SKM-1 (cell line): ENCODE measurements around the gene CTH.
"Not testable (repeated sequence)": the region's sequence is repeated elsewhere in the genome, so short reads cannot be mapped to it uniquely, and the experiment has no call there.

ENCODE experiments used
- DNase-seq: peaks from one replicate; lab custom pipeline; 2025; ENCODE audit not compliant: unreplicated experiment; lab: John Stamatoyannopoulos, UW

Gene CTH

DNA sequence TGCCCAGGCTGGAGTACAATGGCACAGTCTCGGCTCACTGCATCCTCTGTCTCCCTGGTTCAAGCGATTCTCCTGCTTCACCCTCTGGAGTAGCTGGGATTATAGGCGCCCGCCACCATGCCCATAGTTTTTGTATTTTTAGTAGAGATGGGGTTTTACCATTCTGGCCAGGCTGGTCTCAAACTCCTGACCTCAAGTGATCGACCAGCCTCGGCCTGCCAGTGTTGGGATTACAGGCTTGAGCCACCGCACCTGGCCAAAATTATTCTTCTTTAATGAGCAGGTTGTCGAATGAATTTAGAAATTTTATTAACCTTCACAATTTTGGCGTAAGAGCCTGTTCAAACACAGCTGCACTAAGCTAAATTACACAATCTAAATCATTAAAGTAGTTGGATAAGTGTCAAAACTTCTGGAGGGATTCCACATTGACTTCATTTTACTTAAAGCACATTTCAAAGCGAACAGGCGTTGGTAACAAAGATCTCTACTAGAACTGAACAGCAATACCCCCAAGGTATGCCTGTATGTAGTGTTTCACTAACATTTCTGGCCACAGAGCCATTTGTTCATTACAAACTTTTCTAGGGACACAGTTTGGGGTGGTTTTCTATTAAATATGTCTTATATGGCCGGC lies 5.2 kb upstream of the CTH start:
- no peak for DNase-seq

DNA sequence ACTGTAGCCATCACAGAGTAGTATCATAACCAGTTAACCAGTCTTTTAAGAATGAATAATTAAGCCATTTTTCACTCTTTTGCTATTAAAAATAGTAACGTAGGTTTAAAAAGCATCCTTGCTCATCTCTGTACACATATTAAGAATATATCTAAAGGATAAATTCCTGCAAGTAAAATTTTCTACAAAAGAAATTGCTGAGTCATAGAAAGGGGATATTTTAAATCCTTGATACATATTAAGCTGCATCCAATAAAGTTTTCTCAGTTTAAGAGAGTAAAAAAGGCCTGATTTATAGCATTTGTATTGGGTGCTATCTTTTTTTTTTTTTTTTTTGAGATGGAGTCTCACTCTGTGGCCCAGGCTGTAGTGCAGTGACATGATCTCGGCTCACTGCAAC lies 1.9 kb upstream of the CTH start:
- DNase-seq: no peak

DNA sequence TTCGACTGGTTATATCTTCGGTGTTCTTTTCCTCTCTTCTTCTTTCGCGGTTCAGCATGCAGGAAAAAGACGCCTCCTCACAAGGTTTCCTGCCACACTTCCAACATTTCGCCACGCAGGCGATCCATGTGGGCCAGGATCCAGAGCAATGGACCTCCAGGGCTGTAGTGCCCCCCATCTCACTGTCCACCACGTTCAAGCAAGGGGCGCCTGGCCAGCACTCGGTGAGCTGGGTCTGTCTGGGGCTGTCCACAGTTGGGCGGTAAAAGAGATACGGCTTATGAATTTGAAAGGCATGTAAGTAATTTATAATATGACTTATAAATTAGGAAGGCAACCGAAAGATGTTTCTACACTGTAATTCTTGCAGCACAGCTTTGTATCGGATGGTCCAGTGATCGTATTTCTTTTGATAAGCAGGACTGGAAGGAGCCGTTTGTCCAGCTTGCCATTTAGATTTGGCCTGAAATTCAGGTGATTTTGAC lies 334 bp downstream of the CTH start:
- no peak for DNase-seq

DNA sequence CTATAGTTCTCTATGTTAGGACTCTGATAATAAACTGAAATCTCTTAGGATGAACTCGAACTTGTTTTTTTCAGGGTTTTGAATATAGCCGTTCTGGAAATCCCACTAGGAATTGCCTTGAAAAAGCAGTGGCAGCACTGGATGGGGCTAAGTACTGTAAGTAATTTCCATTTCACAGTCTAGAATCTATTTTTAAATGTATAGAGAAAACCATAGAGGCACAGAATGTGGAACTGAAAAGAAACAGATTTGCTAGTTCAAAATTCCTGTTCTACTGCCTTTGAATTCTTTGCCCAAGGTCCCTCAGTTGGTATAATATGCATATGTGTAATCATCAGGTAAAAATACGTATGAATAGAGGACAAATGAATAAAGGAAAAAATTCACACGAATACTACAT lies 4.8 kb downstream of the CTH start:
- DNase-seq: no peak

DNA sequence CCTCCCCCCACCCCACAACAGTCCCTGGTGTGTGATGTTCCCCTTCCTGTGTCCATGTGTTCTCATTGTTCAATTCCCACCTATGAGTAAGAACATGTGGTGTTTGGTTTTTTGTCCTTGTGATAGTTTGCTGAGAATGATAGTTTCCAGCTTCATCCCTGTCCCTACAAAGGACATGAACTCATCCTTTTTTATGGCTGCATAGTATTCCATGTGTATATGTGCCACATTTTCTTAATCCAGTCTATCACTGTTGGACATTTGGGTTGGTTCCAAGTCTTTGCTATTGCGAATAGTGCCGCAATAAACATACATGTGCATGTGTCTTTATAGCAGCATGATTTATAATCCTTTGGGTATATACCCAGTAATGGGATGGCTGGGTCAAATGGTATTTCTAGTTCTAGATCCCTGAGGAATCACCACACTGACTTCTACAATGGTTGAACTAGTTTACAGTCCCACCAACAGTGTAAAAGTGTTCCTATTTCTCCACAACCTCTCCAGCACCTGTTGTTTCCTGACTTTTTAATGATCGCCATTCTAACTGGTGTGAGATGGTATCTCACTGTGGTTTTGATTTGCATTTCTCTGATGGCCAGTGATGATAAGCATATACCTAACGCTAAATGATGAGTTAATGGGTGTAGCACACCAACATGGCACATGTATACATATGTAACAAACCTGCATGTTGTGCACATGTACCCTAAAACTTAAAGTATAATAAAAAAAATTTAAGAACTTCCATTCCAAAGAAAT lies 8.1 kb downstream of the CTH start:
- not testable (repeated sequence) for DNase-seq

DNA sequence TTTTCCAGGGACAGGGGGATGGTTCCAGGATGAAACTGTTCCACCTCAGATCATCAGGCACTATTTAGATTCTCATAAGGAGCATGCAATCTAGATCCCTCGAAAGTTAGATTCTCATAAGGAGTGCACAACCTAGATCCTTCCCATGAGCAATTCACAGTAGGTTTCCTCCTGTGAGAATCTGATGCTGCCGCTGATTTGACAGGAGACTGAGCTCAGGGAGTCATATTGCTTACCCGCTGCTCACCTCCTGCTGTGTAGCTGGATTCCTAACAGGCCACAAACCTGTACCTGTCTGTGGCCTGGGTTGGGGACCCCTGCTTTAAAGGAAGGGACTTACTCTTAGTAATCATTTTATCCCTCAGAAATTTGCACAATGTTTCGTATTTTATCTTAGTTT lies 9.3 kb downstream of the CTH start:
- no peak for DNase-seq

DNA sequence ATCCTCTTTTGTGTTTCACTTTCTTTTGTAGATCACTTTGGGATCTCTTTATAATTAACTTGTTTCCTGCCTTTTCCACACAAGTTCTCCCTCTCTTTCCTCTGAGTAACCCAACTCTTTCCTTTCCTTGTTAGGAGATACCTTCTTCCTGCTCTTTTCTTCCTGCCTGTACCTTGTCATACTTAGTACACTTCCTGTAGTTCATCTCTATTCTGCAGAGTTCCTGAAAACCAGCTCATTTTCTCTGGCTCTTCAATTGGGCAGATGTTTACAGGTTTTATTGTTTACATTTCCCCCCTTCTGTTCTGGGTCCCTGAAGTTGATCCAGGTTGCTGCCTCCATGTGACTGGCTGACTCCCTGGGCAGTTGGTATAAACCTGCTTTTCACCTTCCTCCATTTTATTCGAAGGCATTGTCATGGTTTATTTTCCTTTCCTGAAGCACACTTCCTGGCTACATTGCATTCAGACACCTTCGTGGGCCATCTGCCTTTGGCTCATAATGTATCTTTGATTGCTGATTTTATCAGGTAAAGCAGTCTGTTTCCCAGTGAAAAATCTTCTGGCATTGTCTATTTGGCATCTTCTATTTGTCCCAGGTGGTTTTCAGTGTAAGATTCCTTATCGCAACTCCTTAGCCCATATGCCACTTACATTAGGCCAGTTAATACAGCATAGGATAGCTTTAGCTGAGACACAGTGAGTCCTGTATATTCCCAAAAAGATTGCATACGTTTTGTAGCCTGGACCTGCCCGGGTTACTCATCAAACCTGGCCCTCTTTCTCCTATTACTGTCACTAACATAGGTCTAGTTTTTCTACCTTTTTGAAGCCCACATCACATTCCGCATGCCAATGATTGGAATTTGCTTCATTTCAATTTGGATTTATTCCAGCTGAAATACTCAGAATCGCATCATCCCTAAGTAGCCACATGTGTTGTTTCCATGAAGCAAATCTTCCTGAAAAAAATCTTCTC lies 15.4 kb downstream of the CTH start:
- DNase-seq: no peak

DNA sequence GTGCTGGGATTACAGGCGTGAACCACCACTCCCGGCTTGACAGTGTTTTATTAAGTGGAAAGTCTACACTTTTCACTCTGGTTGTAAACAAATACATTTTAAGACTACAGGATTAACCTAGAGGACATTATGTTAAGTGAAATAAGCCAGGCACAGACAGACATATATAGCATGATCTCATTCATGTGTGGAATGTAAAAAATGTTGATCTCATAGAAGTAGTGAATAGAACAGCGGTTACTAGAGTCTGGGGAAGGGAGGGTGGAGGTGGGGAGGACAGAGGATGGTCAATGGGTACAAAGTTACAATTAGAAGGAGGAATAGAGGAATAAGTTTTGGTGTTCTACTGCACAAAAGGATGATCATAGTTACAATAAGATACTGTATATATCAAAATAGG lies 16.9 kb downstream of the CTH start:
- no peak for DNase-seq

DNA sequence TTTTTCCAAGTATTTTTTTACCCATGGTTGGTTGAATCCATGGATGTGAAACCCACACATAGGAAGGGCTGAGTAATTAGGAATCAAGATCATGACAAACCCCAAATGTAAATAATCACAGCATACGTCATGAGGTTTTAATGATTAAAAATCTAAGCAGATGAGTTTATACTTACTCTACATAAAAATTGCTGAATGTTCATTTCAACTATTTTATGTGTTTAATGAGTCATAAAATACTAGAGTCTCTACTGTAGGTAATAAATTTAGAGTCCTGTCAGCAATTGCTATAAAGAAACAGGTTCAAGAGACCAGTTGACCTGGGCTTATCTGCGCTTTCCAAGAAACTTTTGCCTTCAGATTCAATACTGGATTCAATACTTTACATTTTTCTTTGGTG lies 18.2 kb downstream of the CTH start:
- no peak for DNase-seq

DNA sequence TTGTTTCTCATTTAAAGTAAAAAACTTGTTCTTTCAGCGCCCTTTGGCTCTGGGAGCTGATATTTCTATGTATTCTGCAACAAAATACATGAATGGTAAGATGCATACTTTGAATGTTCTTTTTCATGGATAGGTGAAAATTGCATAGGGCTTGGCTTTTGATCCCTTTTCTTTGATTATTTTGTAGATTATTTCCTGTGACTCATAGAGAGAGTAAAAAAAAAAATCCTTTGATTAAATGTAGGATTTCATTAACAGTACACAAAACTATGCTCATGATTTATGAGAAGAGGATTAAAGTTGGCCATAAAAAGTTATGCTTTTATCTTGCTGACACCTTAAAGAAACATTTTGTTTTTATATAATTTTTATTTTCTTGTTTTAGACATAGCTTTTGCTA lies 18.7 kb downstream of the CTH start:
- no peak for DNase-seq

DNA sequence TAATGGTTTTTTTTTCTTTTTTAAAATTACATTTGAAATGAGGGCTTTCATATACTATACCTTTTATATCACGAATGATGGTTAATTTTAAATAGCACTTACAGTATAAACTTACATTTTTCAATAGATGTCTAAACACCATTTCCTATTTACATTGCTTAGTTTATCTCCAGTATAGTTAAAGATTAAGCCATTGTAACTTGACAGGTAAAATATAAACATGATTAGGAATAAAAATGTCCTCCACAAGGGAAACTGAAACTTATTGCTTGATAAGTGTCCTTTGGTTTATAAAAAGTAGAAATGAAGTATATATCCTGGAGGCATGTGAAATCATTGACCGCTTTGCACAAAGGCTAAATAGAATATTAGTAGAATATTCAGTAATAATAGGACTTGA lies 20.2 kb downstream of the CTH start:
- no peak for DNase-seq

DNA sequence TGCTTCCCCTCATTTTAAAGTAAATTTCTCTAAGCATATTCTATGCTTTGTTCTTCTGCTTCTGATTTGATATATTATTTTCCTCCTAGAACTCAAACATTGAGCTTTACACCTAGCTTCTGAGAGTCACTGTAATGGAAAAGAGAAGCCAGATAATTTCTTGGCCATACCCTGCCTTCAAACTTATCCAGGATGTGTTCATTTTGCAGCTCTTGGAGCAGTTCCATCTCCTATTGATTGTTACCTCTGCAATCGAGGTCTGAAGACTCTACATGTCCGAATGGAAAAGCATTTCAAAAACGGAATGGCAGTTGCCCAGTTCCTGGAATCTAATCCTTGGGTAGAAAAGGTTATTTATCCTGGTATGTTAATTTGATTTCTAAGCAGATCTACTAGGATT lies 20.8 kb downstream of the CTH start:
- no peak for DNase-seq

DNA sequence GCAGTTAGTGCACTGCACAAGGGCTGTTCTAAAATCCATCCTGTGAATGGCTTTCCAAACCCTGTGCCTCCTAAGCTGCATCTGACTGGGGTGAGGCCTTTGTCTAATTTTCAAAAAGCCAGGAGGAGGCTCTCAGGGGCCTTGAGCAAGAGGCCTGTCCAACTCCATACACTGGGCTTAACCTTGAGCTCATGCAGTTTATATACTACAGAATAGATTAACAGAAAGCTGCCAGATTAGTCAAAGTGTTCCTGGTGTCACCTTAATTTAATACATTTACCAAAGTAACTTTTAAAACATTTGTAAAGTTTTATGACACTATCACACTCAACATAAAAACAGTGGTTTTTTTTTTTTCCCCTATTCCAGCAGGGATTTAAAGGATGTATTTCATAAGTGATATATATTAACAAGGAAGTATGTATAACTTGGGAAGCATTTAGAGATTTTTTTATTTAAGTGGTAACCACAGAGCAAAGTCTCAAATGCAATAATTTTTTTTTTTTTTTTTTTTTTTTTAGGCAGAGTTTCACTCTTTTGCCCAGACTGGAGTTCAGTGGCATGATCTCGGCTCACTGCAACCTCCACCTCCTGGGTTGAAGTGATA lies 23.3 kb downstream of the CTH start:
- no peak for DNase-seq

DNA sequence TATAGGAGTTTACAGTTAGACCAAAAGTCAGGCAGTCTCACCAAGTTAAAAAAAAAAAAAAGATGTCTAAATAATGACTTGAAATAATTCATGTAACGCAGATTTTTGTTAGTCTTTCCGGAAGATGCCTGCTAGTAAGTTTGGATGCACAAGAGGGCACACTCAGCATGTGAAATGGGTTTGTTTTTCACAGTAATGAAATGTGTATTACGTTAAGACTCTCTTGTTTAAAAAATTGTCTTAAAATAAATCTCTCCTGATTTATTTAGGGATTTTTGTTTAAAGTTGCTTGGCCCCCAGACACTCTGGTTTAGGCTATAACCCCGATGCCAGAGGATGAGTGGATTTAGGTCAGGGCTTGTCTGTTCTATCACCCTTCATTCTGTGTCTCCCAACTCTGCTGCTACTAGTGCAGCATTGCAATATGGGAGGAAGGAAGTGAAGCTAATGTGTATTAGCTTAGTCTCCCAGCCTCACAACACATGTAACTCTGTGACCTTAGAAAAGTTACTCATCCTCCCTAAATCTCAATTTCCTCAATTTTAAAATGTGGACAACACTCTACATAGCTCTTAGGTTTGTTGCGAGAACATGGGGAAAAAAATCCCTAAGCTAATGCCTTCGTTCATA lies 25.7 kb downstream of the CTH start:
- no peak for DNase-seq

DNA sequence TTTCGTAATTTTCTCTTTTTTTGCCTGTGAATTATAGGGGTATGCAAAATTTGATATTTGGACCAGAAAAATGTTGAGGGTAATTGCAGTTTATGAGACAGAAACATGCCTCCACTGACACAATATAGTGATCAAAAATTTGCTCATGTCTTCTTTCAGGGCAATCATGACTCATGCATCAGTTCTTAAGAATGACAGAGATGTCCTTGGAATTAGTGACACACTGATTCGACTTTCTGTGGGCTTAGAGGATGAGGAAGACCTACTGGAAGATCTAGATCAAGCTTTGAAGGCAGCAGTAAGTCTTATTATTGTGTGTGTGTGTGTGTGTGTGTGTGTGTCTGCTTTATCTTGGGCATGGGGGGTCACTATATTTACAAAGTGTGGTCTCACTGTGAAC lies 27.5 kb downstream of the CTH start:
- no peak for DNase-seq

DNA sequence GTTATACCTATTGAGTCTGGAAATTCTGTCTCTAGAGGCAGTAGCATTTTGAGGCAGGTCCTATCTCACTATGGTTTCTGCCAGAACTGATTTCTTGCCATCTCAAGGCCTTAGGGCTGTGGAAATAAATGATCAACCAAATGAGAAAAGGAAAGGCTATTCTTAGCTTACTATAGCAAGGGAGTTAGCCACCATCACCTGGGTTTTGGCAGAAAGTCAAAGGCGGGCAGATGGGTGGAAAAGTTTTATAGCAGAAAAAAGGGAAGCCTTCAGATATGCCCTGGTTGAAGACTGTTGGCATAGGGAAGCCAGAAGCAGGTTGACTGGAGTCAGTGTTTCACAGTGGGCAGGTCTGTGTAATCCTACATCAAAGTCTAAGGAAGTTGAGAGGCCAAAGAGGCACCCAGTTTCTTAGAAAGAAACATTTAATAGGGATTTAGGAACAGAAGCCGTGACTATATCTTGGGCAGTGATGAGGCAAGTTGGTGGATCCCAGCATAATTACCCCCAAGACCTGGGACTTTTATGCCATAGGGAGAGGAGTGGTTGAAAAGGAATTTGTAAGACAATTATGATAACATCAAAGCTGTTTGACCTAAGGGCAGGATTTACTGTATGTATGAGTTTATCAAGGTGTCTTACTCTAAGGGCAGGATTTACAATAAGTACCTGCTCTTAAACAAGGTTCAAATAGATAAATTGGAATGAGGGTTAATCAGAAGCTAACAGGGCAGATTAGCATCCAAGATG lies 29.7 kb downstream of the CTH start:
- DNase-seq: no peak

DNA sequence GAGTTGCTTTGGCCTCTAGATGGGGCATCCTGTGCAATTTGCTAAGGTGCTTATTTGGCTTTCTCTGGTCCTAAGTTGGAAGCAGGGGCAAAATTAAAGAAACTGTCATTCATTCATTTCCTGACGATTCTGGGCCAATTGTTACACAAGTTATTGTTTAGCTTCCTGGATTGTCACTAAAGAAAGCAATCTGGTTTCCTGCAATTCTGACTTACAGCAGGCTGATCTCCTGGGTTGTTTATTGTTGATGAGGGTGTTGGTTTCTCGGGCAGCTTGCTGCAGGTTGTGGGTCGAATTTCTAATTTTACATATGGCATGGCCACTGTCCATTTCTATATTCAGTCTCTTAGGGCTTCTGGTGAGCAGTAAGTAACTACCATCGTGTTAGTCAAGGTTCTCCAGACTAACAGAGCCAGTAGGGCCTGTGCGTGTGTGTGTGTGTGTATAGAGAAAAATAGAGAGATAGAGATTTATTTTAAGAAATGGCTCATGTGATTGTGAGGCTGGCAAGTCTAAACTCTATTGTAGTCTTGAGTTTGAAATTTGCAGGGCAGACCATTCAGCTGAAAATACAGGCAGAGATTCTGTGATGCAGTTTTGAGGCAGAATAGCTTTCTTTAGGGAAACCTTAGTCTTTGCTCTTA lies 30.4 kb downstream of the CTH start:
- DNase-seq: no peak

DNA sequence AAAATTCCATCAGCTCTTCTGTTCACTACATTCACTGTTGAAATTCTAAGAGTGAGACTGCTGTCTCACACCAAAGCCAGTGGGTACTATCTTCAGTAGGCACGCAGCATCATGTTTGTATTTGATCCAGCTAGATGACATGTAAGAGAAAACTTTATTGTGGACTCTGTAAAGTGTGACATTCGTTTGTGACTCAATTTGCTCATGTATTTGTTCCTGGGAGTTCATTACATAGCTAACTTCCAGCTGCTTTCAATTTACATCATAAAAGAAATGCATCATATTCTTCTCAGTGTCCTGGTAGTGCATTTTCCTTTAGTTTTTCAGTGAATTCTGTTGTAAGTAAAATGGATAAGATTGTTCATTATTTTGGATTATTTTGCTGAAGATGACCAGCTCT lies 31.4 kb downstream of the CTH start:
- DNase-seq: no peak

DNA sequence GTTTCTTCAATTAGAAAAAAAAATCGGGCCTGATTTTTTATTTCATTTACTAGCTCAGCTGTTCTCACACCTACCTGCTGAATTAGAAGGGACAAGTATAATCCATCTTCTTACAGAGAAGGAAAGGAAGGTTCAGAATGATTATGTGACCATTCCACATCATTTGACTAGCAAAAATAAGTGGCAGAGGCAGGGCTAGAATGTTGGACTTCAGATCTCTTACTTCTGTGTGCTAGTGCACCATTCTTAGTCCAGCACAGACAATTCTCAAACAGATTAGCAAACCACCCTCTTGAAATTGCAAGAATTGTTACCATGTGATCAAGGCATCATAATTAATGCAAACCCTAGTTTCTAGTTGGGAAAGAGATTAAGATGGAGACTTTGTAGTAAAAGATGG lies 32.7 kb downstream of the CTH start:
- no peak for DNase-seq

DNA sequence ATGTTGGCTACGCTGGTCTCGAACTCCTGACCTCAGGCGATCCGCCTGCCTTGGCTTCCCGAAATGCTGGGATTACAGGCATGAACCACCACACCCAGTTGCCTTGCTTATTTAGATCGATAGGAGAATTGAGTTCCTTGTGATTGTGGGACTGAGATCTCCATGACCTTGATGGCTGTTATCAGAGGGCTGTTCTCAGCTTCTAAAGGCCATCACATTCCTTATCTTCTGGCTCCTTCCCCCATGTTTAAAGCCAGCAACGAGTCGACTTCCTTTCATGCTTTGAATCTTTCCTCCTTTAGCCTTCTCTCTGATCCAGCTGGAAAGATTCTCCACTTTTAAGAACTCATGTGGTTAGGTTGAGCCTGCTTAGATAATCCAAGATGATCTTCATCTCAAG lies 38.0 kb downstream of the CTH start:
- no peak for DNase-seq
